Amniotic epithelial cell (primary cell): ENCODE results near the gene IL15RA.
"Not testable (repeated sequence)": the region's sequence is repeated elsewhere in the genome, so short reads cannot be mapped to it uniquely, and the experiment has no call there.

ENCODE experiments used
- DNase-seq: peaks from one replicate; pipeline ENCODE4 v3.0.0-alpha.2; 2010; ENCODE audit warnings: low read depth

Gene IL15RA

GRCh38 chr10:5970527-5970926 is 6.8 kb downstream of the IL15RA start:
- DNase-seq = no peak

- no peak for DNase-seq
These were observed 7.3 kb downstream of the IL15RA start for GRCh38 chr10:5970066-5970465.

- DNase-seq = no peak
These were observed 8.5 kb downstream of the IL15RA start for GRCh38 chr10:5968681-5969453.

- DNase-seq = no peak
These were observed 9.2 kb downstream of the IL15RA start for GRCh38 chr10:5968037-5968680.

- no peak for DNase-seq
These were observed 12.1 kb downstream of the IL15RA start for GRCh38 chr10:5965266-5965665.

- DNase-seq = no peak
These were observed 12.6 kb downstream of the IL15RA start for GRCh38 chr10:5964736-5965135.

GRCh38 chr10:5963591-5963990 is 13.8 kb downstream of the IL15RA start:
- DNase-seq = no peak

- no peak for DNase-seq
These were observed 14.3 kb downstream of the IL15RA start for GRCh38 chr10:5963071-5963470.

GRCh38 chr10:5962358-5962940 is 14.9 kb downstream of the IL15RA start:
- not testable (repeated sequence) for DNase-seq

- DNase-seq = no peak
These were observed 15.8 kb downstream of the IL15RA start for GRCh38 chr10:5961405-5962100.

- DNase-seq = not testable (repeated sequence)
These were observed 16.4 kb downstream of the IL15RA start for GRCh38 chr10:5960973-5961275.

GRCh38 chr10:5960070-5960972 is 17.0 kb downstream of the IL15RA start:
- DNase-seq = peak; percentile 29

- DNase-seq = no peak
These were observed 17.7 kb downstream of the IL15RA start for GRCh38 chr10:5959581-5960069.

- no peak for DNase-seq
These were observed 18.2 kb downstream of the IL15RA start for GRCh38 chr10:5959142-5959541.

- no peak for DNase-seq
These were observed 18.7 kb downstream of the IL15RA start for GRCh38 chr10:5958675-5959074.

- no peak for DNase-seq
These were observed 19.3 kb downstream of the IL15RA start for GRCh38 chr10:5958077-5958476.

- no peak for DNase-seq
These were observed 21.0 kb downstream of the IL15RA start for GRCh38 chr10:5956146-5956936.

GRCh38 chr10:5953676-5954075 is 23.7 kb downstream of the IL15RA start:
- DNase-seq = no peak

- DNase-seq = no peak
These were observed 24.5 kb downstream of the IL15RA start for GRCh38 chr10:5952731-5953385.

- DNase-seq = no peak
These were observed 25.5 kb downstream of the IL15RA start for GRCh38 chr10:5951721-5952407.
